Small intestine (tissue), 7 donors: Measurements from ENCODE around the gene FRMD3. TPM values are rescaled to one million over a fixed set of nuclear protein-coding genes. Genes with fewer than 3 reads are reported as not detected.
A peak's percentile ranks its signal among the peaks of the same experiment; 100 is the strongest.

ENCODE experiments used
- DNase-seq, 2 donors: peaks; one replicate each; pipeline versions ENCODE4 v3.0.0 to v3.0.0-alpha.2; 2013
- FAIRE-seq: peaks from 2 replicates; lab custom pipeline; 2012; peaks lifted over from hg19 to GRCh38; lab: Jason Lieb, UNC
- H3K27ac ChIP-seq, 3 donors: one replicate each; pipeline ENCODE4 v1.5.1; 2013; ENCODE audit warnings: low read length in 2 of 3, mild to moderate bottlenecking in 2 of 3, control low read depth in 1 of 3, inconsistent platforms in 1 of 3, low read depth in 1 of 3, moderate library complexity in 1 of 3
- H3K27me3 ChIP-seq, 3 donors: one replicate each; pipeline ENCODE4 v1.6.1; 2013; ENCODE audit warnings: low read length in 3 of 3, inconsistent platforms in 1 of 3; ENCODE audit not compliant: control insufficient read depth in 3 of 3, insufficient read depth in 3 of 3
- H3K36me3 ChIP-seq, 3 donors: one replicate each; pipeline ENCODE4 v1.6.1; 2013; ENCODE audit warnings: low read length in 3 of 3, inconsistent platforms in 1 of 3, low read depth in 1 of 3, mild to moderate bottlenecking in 1 of 3, moderate library complexity in 1 of 3; ENCODE audit not compliant: control insufficient read depth in 3 of 3, insufficient read depth in 2 of 3
- H3K4me1 ChIP-seq, 3 donors: one replicate each; pipeline ENCODE4 v1.6.1; 2013; ENCODE audit warnings: low read length in 2 of 3, inconsistent platforms in 1 of 3, low read depth in 1 of 3, mild to moderate bottlenecking in 1 of 3, moderate library complexity in 1 of 3; ENCODE audit not compliant: control insufficient read depth in 3 of 3, insufficient read depth in 2 of 3
- H3K4me3 ChIP-seq, 3 donors: one replicate each; pipeline ENCODE4 v1.5.1; 2013; ENCODE audit warnings: low read length in 3 of 3, control low read depth in 1 of 3, inconsistent platforms in 1 of 3, low read depth in 1 of 3, mild to moderate bottlenecking in 1 of 3, moderate library complexity in 1 of 3
- H3K9me3 ChIP-seq, 2 donors: one replicate each; pipeline ENCODE4 v1.6.1; 2013; ENCODE audit warnings: low read depth in 1 of 2, low read length in 1 of 2; ENCODE audit not compliant: control insufficient read depth in 2 of 2, insufficient read depth in 1 of 2
- WGBS, 3 donors: extraction: QIAGEN DNeasy Blood & Tissue Kit; methylation state at CpG; one replicate each; pipeline ENCODE4 v1.1.7; 2013; 5-methylcytosine and 5-hydroxymethylcytosine counted together
- polyA plus RNA-seq, 4 donors: library from polyadenylated mRNA; stranded (reverse) in 3 of 4; unstranded in 1 of 4; fragments of 200-250 nt in 3 of 4; fragments of 120-200 nt in 1 of 4; gene quantifications; one replicate each; pipeline versions ENCODE4 v1.2.1 to v1.2.3, GENCODE V29; 2013
- donor health status: healthy with polysubstance abuse.
- donor health status: control.
- donor health status: control.
- donor health status: Bipolar disorder and iron deficiency.
- donor health status: healthy.

The FRMD3 gene
- polyA plus RNA-seq, 4 donors, result 2.4 to 7.3 (median 4.5) TPM

GRCh38 chr9:83537331-83538171 is 650 bp downstream of the FRMD3 start:
- WGBS, 3 donors, result 4 to 7% (median 6%) methylated on average over 53 to 63 of the region's 63 CpGs

GRCh38 chr9:83536332-83536731 is 1.9 kb downstream of the FRMD3 start:
- H3K4me3 ChIP-seq, result no peak overlapping the region
- no peaks in the 10 kb centered on the region for H3K9me3 ChIP-seq
- FAIRE-seq (no peak), DNase-seq (peak in 1 of 2 donors; percentile 33)
- H3K4me1 ChIP-seq, result peaks cover 0 to 9% (median 0%) of the 10 kb centered on the region in 3 donors
- H3K27ac ChIP-seq, result no peak overlapping the region
- H3K36me3 ChIP-seq, result no peaks in the 10 kb centered on the region
- 43 to 50% (median 46%) methylated on average over 1 of the region's 1 CpG for WGBS, 3 donors
- peaks cover 0 to 47% (median 0%) of the 10 kb centered on the region in 3 donors for H3K27me3 ChIP-seq

More at GRCh38 chr9:83537331-83538171, 650 bp downstream of the FRMD3 start:
- Histone ChIP-seq H3K27ac (peak overlapping the region in 1 of 3 donors; percentile 57), H3K4me1 (peaks cover 0 to 9% (median 0%) of the 10 kb centered on the region in 3 donors), H3K27me3 (peaks cover 0 to 47% (median 0%) of the 10 kb centered on the region in 3 donors), H3K36me3 (no peaks in the 10 kb centered on the region), H3K9me3 (no peaks in the 10 kb centered on the region), H3K4me3 (peak overlapping the region in 2 of 3 donors; percentile 42 to 70)
- no peak for FAIRE-seq
- peak in 1 of 2 donors; percentile 36 for DNase-seq

- no peak overlapping the region for H3K4me3 ChIP-seq
- H3K4me1 ChIP-seq, result peaks cover 0 to 9% (median 0%) of the 10 kb centered on the region in 3 donors
- FAIRE-seq (no peak), DNase-seq (no peak)
- H3K36me3 ChIP-seq, result no peaks in the 10 kb centered on the region
- 81 to 85% (median 82%) methylated on average over 3 of the region's 3 CpGs for WGBS, 3 donors
- no peaks in the 10 kb centered on the region for H3K9me3 ChIP-seq
- H3K27me3 ChIP-seq, result peaks cover 0 to 50% (median 0%) of the 10 kb centered on the region in 3 donors
- H3K27ac ChIP-seq, result no peak overlapping the region
Measured at GRCh38 chr9:83535736-83536135, 2.5 kb downstream of the FRMD3 start.

- Histone ChIP-seq H3K4me1 (peaks cover 0 to 9% (median 0%) of the 10 kb centered on the region in 3 donors), H3K27me3 (peaks cover 0 to 42% (median 0%) of the 10 kb centered on the region in 3 donors), H3K36me3 (no peaks in the 10 kb centered on the region), H3K9me3 (no peaks in the 10 kb centered on the region), H3K4me3 (no peak overlapping the region), H3K27ac (no peak overlapping the region)
- no peak for FAIRE-seq
- DNase-seq, result no peak
- WGBS, 3 donors, result 50 to 81% (median 59%) methylated on average over 2 of the region's 2 CpGs
Measured at GRCh38 chr9:83533296-83533695, 4.9 kb downstream of the FRMD3 start.

GRCh38 chr9:83526901-83527300 is 11.3 kb downstream of the FRMD3 start:
- Histone ChIP-seq H3K27ac (no peak overlapping the region), H3K4me3 (no peak overlapping the region), H3K36me3 (no peaks in the 10 kb centered on the region), H3K27me3 (peaks cover 0 to 3% (median 0%) of the 10 kb centered on the region in 3 donors), H3K4me1 (no peaks in the 10 kb centered on the region), H3K9me3 (no peaks in the 10 kb centered on the region)
- 61 to 77% (median 64%) methylated on average over 3 of the region's 3 CpGs for WGBS, 3 donors
- FAIRE-seq (no peak), DNase-seq (no peak)

- no peaks in the 10 kb centered on the region for H3K9me3 ChIP-seq
- H3K4me1 ChIP-seq, result no peaks in the 10 kb centered on the region
- H3K4me3 ChIP-seq, result no peak overlapping the region
- WGBS, 3 donors, result 94 to 98% (median 96%) methylated on average over 2 of the region's 2 CpGs
- peaks cover 0 to 3% (median 0%) of the 10 kb centered on the region in 3 donors for H3K27me3 ChIP-seq
- no peak overlapping the region for H3K27ac ChIP-seq
- FAIRE-seq, result no peak
- H3K36me3 ChIP-seq, result no peaks in the 10 kb centered on the region
- DNase-seq, result no peak
Measured at GRCh38 chr9:83526211-83526610, 12.0 kb downstream of the FRMD3 start.

GRCh38 chr9:83523684-83524083 is 14.5 kb downstream of the FRMD3 start:
- Histone ChIP-seq H3K36me3 (no peaks in the 10 kb centered on the region), H3K4me3 (no peak overlapping the region), H3K9me3 (no peaks in the 10 kb centered on the region), H3K27me3 (no peaks in the 10 kb centered on the region), H3K4me1 (no peaks in the 10 kb centered on the region), H3K27ac (no peak overlapping the region)
- no peak for FAIRE-seq
- no peak for DNase-seq

- Histone ChIP-seq H3K4me3 (no peak overlapping the region), H3K4me1 (no peaks in the 10 kb centered on the region), H3K9me3 (no peaks in the 10 kb centered on the region), H3K36me3 (no peaks in the 10 kb centered on the region), H3K27me3 (no peaks in the 10 kb centered on the region), H3K27ac (no peak overlapping the region)
- FAIRE-seq (no peak), DNase-seq (no peak)
- 70 to 83% (median 73%) methylated on average over 4 of the region's 4 CpGs for WGBS, 3 donors
Measured at GRCh38 chr9:83521411-83521810, 16.8 kb downstream of the FRMD3 start.
